ENCODE measurements around the gene EDNRB. TPM values are rescaled to one million over a fixed set of nuclear protein-coding genes. Genes with fewer than 3 reads are reported as not detected.

The EDNRB gene
- total and polyA plus RNA-seq, 7 donors = 6.0 to 12.4 (median 7.1) TPM

- WGBS, 3 donors = 64 to 76% (median 74%) methylated on average over 1 of the region's 1 CpG
- Histone ChIP-seq H3K27ac (no peak overlapping the region), H3K4me1 (no peaks in the 10 kb centered on the region), H3K9me3 (no peaks in the 10 kb centered on the region), H3K27me3 (ENCODE audit: insufficient read depth in 3 of 3, low read length in 2 of 3) (peaks cover 0 to 7% (median 0%) of the 10 kb centered on the region in 3 donors), H3K36me3 (ENCODE audit: insufficient read depth in 1 of 2, low read depth in 1 of 2) (no peaks in the 10 kb centered on the region), H3K4me3 (no peak overlapping the region)
- no peak for TF ChIP-seq CTCF (IDR thresholded peaks at IDR 0.05)
- no peak for ATAC-seq
- no peak for DNase-seq
- intact Hi-C loops (cut with DNase I) = no loop called here
Observed at GRCh38 chr13:77911751-77912150, 6.9 kb downstream of the EDNRB start.

- TF ChIP-seq CTCF (IDR thresholded peaks at IDR 0.05) = no peak
- 86 to 93% (median 88%) methylated on average over 3 of the region's 3 CpGs for WGBS, 3 donors
- intact Hi-C loops (cut with DNase I) = no loop called here
Observed at GRCh38 chr13:77909827-77910226, 8.8 kb downstream of the EDNRB start.

GRCh38 chr13:77908531-77908930 is 10.1 kb downstream of the EDNRB start:
- intact Hi-C loops (cut with DNase I) = no loop called here
- Histone ChIP-seq H3K36me3 (ENCODE audit: insufficient read depth in 1 of 2, low read depth in 1 of 2) (no peaks in the 10 kb centered on the region), H3K27ac (no peak overlapping the region), H3K4me3 (no peak overlapping the region), H3K4me1 (no peaks in the 10 kb centered on the region), H3K9me3 (no peaks in the 10 kb centered on the region), H3K27me3 (ENCODE audit: insufficient read depth in 3 of 3, low read length in 2 of 3) (no peaks in the 10 kb centered on the region)
- DNase-seq (no peak), ATAC-seq (no peak)
- WGBS, 3 donors = 93 to 100% (median 98%) methylated on average over 2 of the region's 2 CpGs
- no peak for TF ChIP-seq CTCF (IDR thresholded peaks at IDR 0.05)

More at GRCh38 chr13:77909827-77910226, 8.8 kb downstream of the EDNRB start:
- ATAC-seq (no peak), DNase-seq (no peak)
- no peaks in the 10 kb centered on the region for H3K9me3 ChIP-seq
- H3K27me3 ChIP-seq (ENCODE audit: insufficient read depth in 3 of 3, low read length in 2 of 3) = no peaks in the 10 kb centered on the region
- no peaks in the 10 kb centered on the region for H3K4me1 ChIP-seq
- H3K27ac ChIP-seq = no peak overlapping the region
- no peaks in the 10 kb centered on the region for H3K36me3 ChIP-seq (ENCODE audit: insufficient read depth in 1 of 2, low read depth in 1 of 2)
- no peak overlapping the region for H3K4me3 ChIP-seq

GRCh38 chr13:77907666-77908341 is 10.8 kb downstream of the EDNRB start:
- Histone ChIP-seq H3K27ac (no peak overlapping the region), H3K36me3 (ENCODE audit: insufficient read depth in 1 of 2, low read depth in 1 of 2) (no peaks in the 10 kb centered on the region), H3K4me1 (no peaks in the 10 kb centered on the region), H3K4me3 (no peak overlapping the region), H3K27me3 (ENCODE audit: insufficient read depth in 3 of 3, low read length in 2 of 3) (no peaks in the 10 kb centered on the region), H3K9me3 (no peaks in the 10 kb centered on the region)
- intact Hi-C loops (cut with DNase I) = no loop called here
- DNase-seq (no peak), ATAC-seq (no peak)
- no peak for TF ChIP-seq CTCF (IDR thresholded peaks at IDR 0.05)
- 76 to 83% (median 78%) methylated on average over 5 of the region's 5 CpGs for WGBS, 3 donors

GRCh38 chr13:77904031-77904430 is 14.6 kb downstream of the EDNRB start:
- Histone ChIP-seq H3K9me3 (no peaks in the 10 kb centered on the region), H3K36me3 (ENCODE audit: insufficient read depth in 1 of 2, low read depth in 1 of 2) (no peaks in the 10 kb centered on the region), H3K4me3 (no peak overlapping the region), H3K27ac (no peak overlapping the region), H3K27me3 (ENCODE audit: insufficient read depth in 3 of 3, low read length in 2 of 3) (no peaks in the 10 kb centered on the region), H3K4me1 (no peaks in the 10 kb centered on the region)
- 94 to 97% (median 95%) methylated on average over 4 of the region's 4 CpGs for WGBS, 3 donors
- DNase-seq (no peak), ATAC-seq (no peak)
- TF ChIP-seq CTCF (IDR thresholded peaks at IDR 0.05) = no peak
- intact Hi-C loops (cut with DNase I) = no loop called here
